CD4-positive, alpha-beta memory T cell (primary cell): ENCODE measurements around the gene PRRC1. TPM values are rescaled to one million over a fixed set of nuclear protein-coding genes. Genes with fewer than 3 reads are reported as not detected.
A peak's percentile ranks its signal among the peaks of the same experiment; 100 is the strongest.

Experiments
- CTCF ChIA-PET: fragments of 350-600 bp; sonication (Branson Sonifier 250); formaldehyde crosslinking; loops from one replicate; lab custom pipeline; 2021; ENCODE audit warnings: inconsistent platforms; ENCODE audit not compliant: partially characterized antibody; lab: Charles Lee
- POLR2A ChIA-PET: fragments of 350-600 bp; sonication (Branson Sonifier 250); formaldehyde crosslinking; loops from one replicate; lab custom pipeline; 2021; ENCODE audit not compliant: partially characterized antibody; lab: Charles Lee
- DNase-seq, 5 donors: peaks; one replicate each; pipeline versions ENCODE4 v3.0.0 to v3.0.0-alpha.2; 2020 to 2022; ENCODE audit warnings: mixed read lengths in 1 of 5
- H3K27ac ChIP-seq: one replicate; pipeline ENCODE4 v1.7.0; 2013; ENCODE audit warnings: low read depth, low read length
- H3K27me3 ChIP-seq: 2 replicates; pipeline ENCODE4 v1.7.0; 2013; ENCODE audit warnings: mild to moderate bottlenecking, low read length, moderate library complexity; ENCODE audit not compliant: insufficient read depth
- H3K36me3 ChIP-seq: 2 replicates; pipeline ENCODE4 v1.7.0; 2013; ENCODE audit warnings: mild to moderate bottlenecking, low read length, moderate library complexity; ENCODE audit not compliant: insufficient read depth
- H3K4me1 ChIP-seq: 2 replicates; pipeline ENCODE4 v1.7.0; 2013; ENCODE audit warnings: mild to moderate bottlenecking, low read length, moderate library complexity; ENCODE audit not compliant: insufficient read depth
- H3K4me3 ChIP-seq, 2 donors: one replicate each; pipeline ENCODE4 v1.7.0; 2013; ENCODE audit warnings: low read length in 2 of 2, mild to moderate bottlenecking in 1 of 2
- H3K9me3 ChIP-seq, 2 donors: one replicate each; pipeline ENCODE4 v1.7.0; 2013; ENCODE audit warnings: low read length in 2 of 2, control low read depth in 1 of 2; ENCODE audit not compliant: control insufficient read depth in 1 of 2
- H3K27ac Mint-ChIP-seq, 7 donors: one replicate each; pipeline ENCODE4 v1.8.0; 2020 to 2021; ENCODE audit warnings: mixed read lengths in 7 of 7, mild to moderate bottlenecking in 6 of 7, inconsistent platforms in 3 of 7, moderate library complexity in 3 of 7
- H3K27me3 Mint-ChIP-seq, 2 donors: one replicate each; pipeline ENCODE4 v1.8.0; 2020 to 2021; ENCODE audit warnings: mixed read lengths in 2 of 2
- H3K36me3 Mint-ChIP-seq, 2 donors: one replicate each; pipeline ENCODE4 v1.8.0; 2020 to 2021; ENCODE audit warnings: mixed read lengths in 2 of 2, inconsistent platforms in 1 of 2, mild to moderate bottlenecking in 1 of 2
- H3K4me1 Mint-ChIP-seq, 4 donors: one replicate each; pipeline ENCODE4 v1.8.0; 2020 to 2021; ENCODE audit warnings: mixed read lengths in 4 of 4, mild to moderate bottlenecking in 1 of 4
- H3K4me3 Mint-ChIP-seq, 8 donors: one replicate each; pipeline ENCODE4 v1.8.0; 2020 to 2021; ENCODE audit warnings: mixed read lengths in 8 of 8, mild to moderate bottlenecking in 7 of 8, moderate library complexity in 6 of 8, inconsistent platforms in 3 of 8
- H3K9me3 Mint-ChIP-seq, 8 donors: one replicate each; pipeline ENCODE4 v1.8.0; 2020 to 2021; ENCODE audit warnings: mixed read lengths in 8 of 8, mild to moderate bottlenecking in 5 of 8, inconsistent platforms in 3 of 8, moderate library complexity in 1 of 8
- intact Hi-C: fragments of 100-400 bp; cut with micrococcal nuclease; formaldehyde crosslinking; loops from one replicate; pipeline ENCODE4 v1.15.1; 2023
- polyA plus RNA-seq, 2 donors: library from polyadenylated mRNA; unstranded; fragments of 300-500 nt; fragmentation: Illumina TruSeq; gene quantifications; one replicate each; pipeline ENCODE4 v1.2.3, GENCODE V29; 2021
- total RNA-seq, 2 experiments: library from RNA; stranded (reverse); gene quantifications; one replicate each; pipeline ENCODE4 v1.2.3, GENCODE V29; 2021

The PRRC1 gene
- total and polyA plus RNA-seq, 4 experiments from 2014 or later, result 38.7 to 59.9 (median 50.0) TPM

DNA sequence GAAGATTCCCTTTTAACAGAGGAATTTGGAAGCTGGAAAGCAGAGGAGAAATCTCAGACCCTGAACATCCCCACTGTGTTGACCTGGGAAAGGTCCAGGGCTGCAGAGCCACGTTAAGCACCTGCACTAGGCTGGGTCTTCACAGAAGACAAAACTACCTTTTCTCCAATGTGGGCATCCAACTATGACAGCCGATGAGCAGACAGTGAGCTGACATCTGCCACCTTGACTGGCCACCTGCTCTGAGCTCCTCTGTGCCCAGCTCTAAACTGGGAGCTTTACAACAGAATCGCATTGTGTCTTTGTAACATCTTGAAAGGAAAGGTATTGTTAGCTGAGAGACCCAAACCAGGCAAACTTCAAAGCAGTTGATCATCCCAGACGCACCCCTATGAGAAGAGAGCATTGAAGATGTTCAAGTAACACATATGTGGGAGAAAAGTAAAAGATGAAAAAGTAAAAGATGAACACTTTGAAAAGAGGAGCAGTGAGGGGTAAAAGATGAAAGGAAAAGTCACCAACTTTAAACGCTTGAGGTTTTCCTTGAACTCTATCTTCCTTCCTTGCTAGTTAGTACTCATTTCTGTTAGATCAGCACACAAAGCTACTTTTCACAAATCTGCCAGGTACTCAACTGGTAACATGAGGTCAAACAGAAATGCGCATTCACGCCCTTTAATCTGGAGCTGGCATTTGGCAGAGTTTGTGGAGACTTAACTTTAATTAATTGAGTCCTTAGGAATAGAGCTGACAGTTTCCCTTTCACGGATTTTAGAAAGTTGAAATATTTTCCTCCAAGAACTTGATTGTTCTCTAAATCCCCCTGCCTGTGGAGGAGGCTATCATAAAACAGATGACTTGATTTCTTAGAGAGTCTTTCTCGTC is 78.3 kb downstream of the PRRC1 start:
- Mint-ChIP-seq H3K4me3 (no peak overlapping the region), H3K9me3 (peaks cover 0 to 2% (median 0%) of the 10 kb centered on the region in 8 donors), H3K27me3 (peaks cover 1 to 2% of the 10 kb centered on the region in 2 donors), H3K36me3 (no peaks in the 10 kb centered on the region), H3K27ac (peak overlapping the region in 1 of 7 donors; percentile 17), H3K4me1 (peaks cover 0 to 3% (median 2%) of the 10 kb centered on the region in 4 donors)
- Histone ChIP-seq H3K27me3 (no peaks in the 10 kb centered on the region), H3K27ac (no peak overlapping the region), H3K36me3 (no peaks in the 10 kb centered on the region), H3K4me3 (no peak overlapping the region), H3K4me1 (no peaks in the 10 kb centered on the region), H3K9me3 (no peaks in the 10 kb centered on the region)
- intact Hi-C loops, result no loop called here
- CTCF ChIA-PET, result no interaction called here
- POLR2A ChIA-PET, result interaction anchor here (1.6 kb wide), 1 partner anchor 13 kb away, joined by 3 read pairs; no protein-coding TSS in a partner anchor
- no peak for DNase-seq

DNA sequence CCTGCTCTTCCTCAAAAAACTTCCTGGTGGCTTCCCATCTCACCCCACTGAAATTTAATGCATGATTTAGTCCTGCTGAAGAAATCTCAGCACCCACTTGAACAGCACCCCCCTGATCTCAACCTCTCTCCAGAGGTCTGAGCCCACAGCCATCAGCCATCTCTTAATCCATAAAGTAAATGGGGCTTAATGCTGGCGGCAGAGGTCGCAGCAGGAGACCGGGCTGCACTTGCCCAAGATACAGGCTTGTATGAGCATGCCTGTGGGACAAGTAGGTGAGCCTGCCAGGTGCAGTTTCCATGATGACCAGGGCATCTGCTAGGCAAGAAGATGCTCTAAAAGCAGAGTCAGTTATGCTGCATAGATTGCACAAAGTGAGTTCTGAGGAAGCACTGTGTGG is 79.1 kb downstream of the PRRC1 start:
- ChIA-PET POLR2A (interaction anchor here (1.6 kb wide), 1 partner anchor 13 kb away, joined by 3 read pairs; no protein-coding TSS in a partner anchor), CTCF (no interaction called here)
- Histone ChIP-seq H3K4me1 (no peaks in the 10 kb centered on the region), H3K9me3 (no peaks in the 10 kb centered on the region), H3K4me3 (no peak overlapping the region), H3K27me3 (no peaks in the 10 kb centered on the region), H3K36me3 (no peaks in the 10 kb centered on the region), H3K27ac (no peak overlapping the region)
- Mint-ChIP-seq H3K27ac (peak overlapping the region in 1 of 7 donors; percentile 6), H3K36me3 (no peaks in the 10 kb centered on the region), H3K4me1 (peaks cover 0 to 3% (median 1%) of the 10 kb centered on the region in 4 donors), H3K27me3 (peaks cover 1 to 2% of the 10 kb centered on the region in 2 donors), H3K9me3 (peaks cover 0 to 2% (median 0%) of the 10 kb centered on the region in 8 donors), H3K4me3 (no peak overlapping the region)
- intact Hi-C loops, result no loop called here
- no peak for DNase-seq

DNA sequence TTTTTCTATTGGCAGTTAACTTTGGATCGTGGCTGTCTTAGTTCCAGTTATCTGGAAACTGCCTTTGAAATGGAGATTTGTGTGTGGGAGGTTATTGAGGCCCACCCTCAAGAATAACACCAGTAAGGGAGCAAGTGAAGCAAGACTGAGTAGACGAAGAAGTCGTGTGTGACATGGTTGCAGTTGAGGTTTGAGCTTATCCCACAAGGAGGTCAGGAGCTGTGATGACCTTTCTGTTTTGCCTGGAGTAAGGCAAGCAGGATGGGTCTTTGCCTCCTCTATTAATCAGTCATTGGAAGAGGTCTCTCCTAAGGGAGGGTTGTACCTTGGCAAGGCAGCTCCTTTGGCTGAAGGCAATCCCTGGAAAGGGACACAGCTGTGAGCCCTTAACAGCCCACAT is 81.9 kb downstream of the PRRC1 start:
- no peak overlapping the region for H3K4me3 Mint-ChIP-seq
- no peaks in the 10 kb centered on the region for H3K36me3 ChIP-seq
- no peak overlapping the region for H3K27ac ChIP-seq
- intact Hi-C loops, result no loop called here
- H3K27ac Mint-ChIP-seq, result no peak overlapping the region
- H3K27me3 Mint-ChIP-seq, result peaks cover 2 to 8% of the 10 kb centered on the region in 2 donors
- peaks cover 0 to 2% (median 0%) of the 10 kb centered on the region in 8 donors for H3K9me3 Mint-ChIP-seq
- ChIA-PET CTCF (no interaction called here), POLR2A (no interaction called here)
- peaks cover 0 to 5% (median 4%) of the 10 kb centered on the region in 4 donors for H3K4me1 Mint-ChIP-seq
- no peak overlapping the region for H3K4me3 ChIP-seq
- H3K36me3 Mint-ChIP-seq, result no peaks in the 10 kb centered on the region
- no peaks in the 10 kb centered on the region for H3K27me3 ChIP-seq
- no peak for DNase-seq
- no peaks in the 10 kb centered on the region for H3K9me3 ChIP-seq
- no peaks in the 10 kb centered on the region for H3K4me1 ChIP-seq

DNA sequence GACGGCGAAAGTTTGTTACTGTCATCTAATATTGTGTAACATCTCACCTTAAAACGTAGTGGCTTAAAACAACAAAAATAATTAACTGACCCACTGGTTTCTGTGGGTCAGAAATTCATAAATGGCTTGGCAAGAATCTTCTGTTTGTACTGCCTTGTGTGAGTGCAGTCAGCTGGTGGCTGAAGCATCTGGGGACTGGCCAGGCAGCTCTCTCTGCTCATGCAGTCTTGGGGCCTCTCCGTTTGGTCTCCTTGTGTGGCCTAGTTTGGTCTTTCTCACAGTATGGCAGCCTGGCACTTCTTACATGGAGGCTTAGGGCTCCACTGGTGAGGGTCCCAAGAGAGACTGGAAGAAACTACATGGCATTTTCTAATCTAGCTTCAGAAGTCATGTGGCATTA is 82.4 kb downstream of the PRRC1 start:
- Mint-ChIP-seq H3K36me3 (no peaks in the 10 kb centered on the region), H3K4me3 (no peak overlapping the region), H3K4me1 (peaks cover 0 to 5% (median 4%) of the 10 kb centered on the region in 4 donors), H3K27me3 (peaks cover 2 to 8% of the 10 kb centered on the region in 2 donors), H3K27ac (no peak overlapping the region), H3K9me3 (peaks cover 0 to 2% (median 0%) of the 10 kb centered on the region in 8 donors)
- no peaks in the 10 kb centered on the region for H3K27me3 ChIP-seq
- no peaks in the 10 kb centered on the region for H3K9me3 ChIP-seq
- ChIA-PET POLR2A (no interaction called here), CTCF (no interaction called here)
- no peaks in the 10 kb centered on the region for H3K4me1 ChIP-seq
- intact Hi-C loops, result no loop called here
- no peak overlapping the region for H3K4me3 ChIP-seq
- no peak overlapping the region for H3K27ac ChIP-seq
- no peaks in the 10 kb centered on the region for H3K36me3 ChIP-seq
- no peak for DNase-seq

DNA sequence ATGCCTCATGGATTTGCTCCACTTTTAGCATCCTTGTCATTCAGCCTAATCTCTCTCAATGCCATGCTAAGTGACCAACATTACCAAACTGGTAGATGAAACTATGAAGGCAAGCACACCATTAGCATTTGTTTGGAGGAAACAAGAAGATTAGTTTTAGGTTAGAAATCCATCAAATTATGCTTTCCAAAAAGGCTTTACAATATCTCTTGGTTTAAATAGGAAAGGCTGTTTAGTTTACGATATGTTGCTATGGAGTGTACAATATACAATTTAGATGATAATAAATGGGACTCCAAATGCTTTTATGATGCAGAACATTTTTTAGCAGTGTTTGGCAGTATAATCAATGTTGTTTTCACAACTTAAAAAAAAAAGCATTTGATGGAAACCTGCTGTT is 83.7 kb downstream of the PRRC1 start:
- Histone ChIP-seq H3K27ac (no peak overlapping the region), H3K4me1 (no peaks in the 10 kb centered on the region), H3K4me3 (no peak overlapping the region), H3K9me3 (no peaks in the 10 kb centered on the region), H3K27me3 (no peaks in the 10 kb centered on the region), H3K36me3 (no peaks in the 10 kb centered on the region)
- Mint-ChIP-seq H3K9me3 (no peaks in the 10 kb centered on the region), H3K4me1 (peaks cover 0 to 4% (median 2%) of the 10 kb centered on the region in 4 donors), H3K27me3 (peaks cover 2 to 8% of the 10 kb centered on the region in 2 donors), H3K4me3 (no peak overlapping the region), H3K36me3 (no peaks in the 10 kb centered on the region), H3K27ac (no peak overlapping the region)
- CTCF ChIA-PET, result no interaction called here
- POLR2A ChIA-PET, result no interaction called here
- intact Hi-C loops, result no loop called here
- DNase-seq, result no peak

DNA sequence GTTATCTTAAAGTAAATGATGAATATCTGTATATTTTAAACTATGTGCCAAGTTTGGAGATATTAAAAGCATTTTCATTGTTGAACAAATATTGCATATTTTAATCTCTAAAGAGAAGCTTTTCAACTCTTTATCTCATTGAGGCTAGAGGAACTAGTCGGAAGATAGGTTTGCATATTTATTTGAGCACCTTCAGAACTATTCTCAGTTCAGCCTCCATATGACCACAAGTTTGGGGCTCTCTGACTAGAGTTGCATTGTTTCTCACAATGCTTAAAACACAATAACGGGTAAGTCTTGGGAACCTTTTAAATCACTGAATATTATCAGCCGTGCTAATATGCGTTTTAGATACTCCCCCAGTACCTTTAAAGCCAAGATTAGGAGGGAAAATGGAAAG is 84.2 kb downstream of the PRRC1 start:
- intact Hi-C loops, result no loop called here
- no peak for DNase-seq
- peaks cover 0 to 4% (median 2%) of the 10 kb centered on the region in 4 donors for H3K4me1 Mint-ChIP-seq
- H3K27ac Mint-ChIP-seq, result no peak overlapping the region
- H3K4me3 Mint-ChIP-seq, result no peak overlapping the region
- H3K4me1 ChIP-seq, result no peaks in the 10 kb centered on the region
- H3K36me3 Mint-ChIP-seq, result no peaks in the 10 kb centered on the region
- H3K27me3 ChIP-seq, result no peaks in the 10 kb centered on the region
- no peaks in the 10 kb centered on the region for H3K9me3 Mint-ChIP-seq
- H3K27me3 Mint-ChIP-seq, result peaks cover 2 to 7% of the 10 kb centered on the region in 2 donors
- no peaks in the 10 kb centered on the region for H3K9me3 ChIP-seq
- H3K36me3 ChIP-seq, result no peaks in the 10 kb centered on the region
- H3K27ac ChIP-seq, result no peak overlapping the region
- ChIA-PET CTCF (no interaction called here), POLR2A (no interaction called here)
- H3K4me3 ChIP-seq, result no peak overlapping the region

DNA sequence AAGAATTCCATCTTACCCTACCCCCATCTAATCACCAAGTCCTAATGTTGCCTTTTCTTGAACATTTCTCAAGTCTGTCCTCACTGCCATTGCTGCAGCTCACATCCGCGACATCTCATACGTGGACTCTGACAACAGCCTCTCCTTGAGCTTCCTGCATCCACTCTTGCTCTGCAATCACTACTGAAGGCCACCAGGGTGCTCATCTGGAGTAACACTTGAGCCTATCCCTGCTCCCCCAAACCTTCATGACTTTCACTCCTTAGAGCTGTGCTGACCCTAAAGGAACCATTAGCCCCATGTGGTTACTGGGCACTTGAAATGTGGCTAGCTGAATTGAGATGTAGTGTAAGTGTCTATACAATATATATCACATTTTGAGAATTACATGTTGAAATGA is 85.0 kb downstream of the PRRC1 start:
- no peaks in the 10 kb centered on the region for H3K36me3 ChIP-seq
- Mint-ChIP-seq H3K36me3 (no peaks in the 10 kb centered on the region), H3K27me3 (peaks cover 2 to 7% of the 10 kb centered on the region in 2 donors), H3K4me1 (peaks cover 0 to 4% (median 2%) of the 10 kb centered on the region in 4 donors), H3K27ac (no peak overlapping the region), H3K4me3 (no peak overlapping the region), H3K9me3 (no peaks in the 10 kb centered on the region)
- DNase-seq, result no peak
- H3K9me3 ChIP-seq, result no peaks in the 10 kb centered on the region
- intact Hi-C loops, result no loop called here
- H3K4me1 ChIP-seq, result no peaks in the 10 kb centered on the region
- CTCF ChIA-PET, result no interaction called here
- POLR2A ChIA-PET, result no interaction called here
- H3K4me3 ChIP-seq, result no peak overlapping the region
- H3K27ac ChIP-seq, result no peak overlapping the region
- H3K27me3 ChIP-seq, result no peaks in the 10 kb centered on the region
